Measurements from ENCODE around the gene NFASC.

Gene NFASC

GRCh38 chr1:204937901-204938300, 67.2 kb downstream of the NFASC start:
- DNase-seq (ENCODE audit: low read depth): no peak
- H3K4me3 ChIP-seq (ENCODE audit: low read length): no peak overlapping the region
- TF ChIP-seq, protein P1, sequence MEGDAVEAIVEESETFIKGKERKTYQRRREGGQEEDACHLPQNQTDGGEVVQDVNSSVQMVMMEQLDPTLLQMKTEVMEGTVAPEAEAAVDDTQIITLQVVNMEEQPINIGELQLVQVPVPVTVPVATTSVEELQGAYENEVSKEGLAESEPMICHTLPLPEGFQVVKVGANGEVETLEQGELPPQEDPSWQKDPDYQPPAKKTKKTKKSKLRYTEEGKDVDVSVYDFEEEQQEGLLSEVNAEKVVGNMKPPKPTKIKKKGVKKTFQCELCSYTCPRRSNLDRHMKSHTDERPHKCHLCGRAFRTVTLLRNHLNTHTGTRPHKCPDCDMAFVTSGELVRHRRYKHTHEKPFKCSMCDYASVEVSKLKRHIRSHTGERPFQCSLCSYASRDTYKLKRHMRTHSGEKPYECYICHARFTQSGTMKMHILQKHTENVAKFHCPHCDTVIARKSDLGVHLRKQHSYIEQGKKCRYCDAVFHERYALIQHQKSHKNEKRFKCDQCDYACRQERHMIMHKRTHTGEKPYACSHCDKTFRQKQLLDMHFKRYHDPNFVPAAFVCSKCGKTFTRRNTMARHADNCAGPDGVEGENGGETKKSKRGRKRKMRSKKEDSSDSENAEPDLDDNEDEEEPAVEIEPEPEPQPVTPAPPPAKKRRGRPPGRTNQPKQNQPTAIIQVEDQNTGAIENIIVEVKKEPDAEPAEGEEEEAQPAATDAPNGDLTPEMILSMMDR (conservative IDR thresholded peaks at IDR 0.05; ENCODE audit: low read length): no peak

DNA sequence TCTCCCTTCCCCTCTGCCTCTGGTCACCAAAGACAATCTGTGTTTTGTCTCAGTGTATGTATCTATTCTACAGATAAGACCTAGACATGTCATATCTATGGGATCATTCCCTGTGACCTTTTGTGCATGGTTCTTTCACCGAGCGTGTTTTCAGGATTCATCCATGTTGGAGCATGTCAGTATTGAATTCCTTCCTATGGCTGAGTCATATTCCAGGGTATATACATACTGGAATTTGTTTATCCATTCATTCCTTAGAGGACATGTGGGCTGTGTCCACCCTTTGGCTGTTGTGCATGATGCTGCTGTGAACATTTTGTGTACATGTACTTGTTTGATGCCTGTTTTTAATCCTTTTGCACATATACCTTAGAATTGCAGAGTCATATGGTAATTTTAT, 69.9 kb downstream of the NFASC start:
- no peak overlapping the region for H3K4me3 ChIP-seq (ENCODE audit: low read length)
- TF ChIP-seq, protein P1 (conservative IDR thresholded peaks at IDR 0.05; ENCODE audit: low read length): no peak
- DNase-seq (ENCODE audit: low read depth): no peak

- H3K4me3 ChIP-seq (ENCODE audit: low read length): no peak overlapping the region
- TF ChIP-seq, protein P1 (conservative IDR thresholded peaks at IDR 0.05; ENCODE audit: low read length): peak; percentile 99
- peak; percentile 64 for DNase-seq (ENCODE audit: low read depth)
These were observed 71.0 kb downstream of the NFASC start for GRCh38 chr1:204941421-204942338.

DNA sequence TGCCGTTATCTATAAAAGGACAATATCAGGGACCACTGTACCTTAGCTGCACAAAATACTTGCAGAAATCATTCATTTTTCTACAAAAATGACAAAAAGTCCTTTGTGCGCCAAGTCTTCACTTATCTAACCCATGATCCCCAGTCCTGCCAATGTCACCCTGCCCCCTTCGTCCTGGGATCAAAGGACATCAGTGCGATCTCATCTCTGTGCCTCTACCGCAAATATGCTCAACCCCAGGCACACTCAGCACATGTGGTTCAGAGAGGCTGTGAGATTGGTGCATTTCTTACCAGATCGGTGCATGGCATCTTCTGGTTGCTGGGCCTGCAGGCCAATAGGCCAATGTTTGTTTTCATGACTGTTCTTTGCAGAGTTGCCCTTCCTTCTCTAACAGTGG, 72.8 kb downstream of the NFASC start:
- H3K4me3 ChIP-seq (ENCODE audit: low read length): no peak overlapping the region
- no peak for DNase-seq (ENCODE audit: low read depth)
- TF ChIP-seq, protein P1 (conservative IDR thresholded peaks at IDR 0.05; ENCODE audit: low read length): no peak

- no peak overlapping the region for H3K4me3 ChIP-seq (ENCODE audit: low read length)
- no peak for DNase-seq (ENCODE audit: low read depth)
- TF ChIP-seq, protein P1 (conservative IDR thresholded peaks at IDR 0.05; ENCODE audit: low read length): no peak
These were observed 74.0 kb downstream of the NFASC start for GRCh38 chr1:204944662-204945061.

DNA sequence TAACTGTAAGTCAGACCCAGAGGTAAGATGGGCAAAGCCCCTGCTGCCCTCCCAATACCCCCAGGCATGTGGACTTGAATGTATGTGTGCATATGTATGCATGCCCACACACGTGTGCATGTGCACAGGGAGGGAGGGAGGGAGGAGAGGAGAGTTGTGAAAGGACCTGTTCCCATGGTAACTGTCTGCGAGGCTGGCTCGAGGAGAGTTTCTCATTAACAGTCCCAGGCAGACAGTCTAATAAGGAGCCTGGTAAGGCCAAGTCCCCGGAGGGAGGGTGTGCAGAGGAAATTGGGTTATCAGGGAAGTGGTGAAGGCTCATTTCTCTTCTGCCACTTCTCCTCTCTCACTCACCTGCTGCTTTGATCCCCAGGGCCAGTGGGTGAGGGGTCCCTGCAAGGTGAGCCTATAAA, 74.9 kb downstream of the NFASC start:
- peak; percentile 53 for DNase-seq (ENCODE audit: low read depth)
- TF ChIP-seq, protein P1 (conservative IDR thresholded peaks at IDR 0.05; ENCODE audit: low read length): no peak
- H3K4me3 ChIP-seq (ENCODE audit: low read length): no peak overlapping the region

- no peak overlapping the region for H3K4me3 ChIP-seq (ENCODE audit: low read length)
- DNase-seq (ENCODE audit: low read depth): no peak
- TF ChIP-seq, protein P1 (conservative IDR thresholded peaks at IDR 0.05; ENCODE audit: low read length): no peak
These were observed 76.0 kb downstream of the NFASC start for GRCh38 chr1:204946640-204947039.
